OCI-LY3 (cell line): ENCODE data around the gene PAGR1.

ENCODE experiments used
- EZH2phosphoT487 ChIP-seq: fragments of 200-600 bp; shearing (Covaris generic); IDR thresholded peaks from 2 replicates; pipeline ENCODE4 v1.6.1; 2018; ENCODE audit warnings: antibody characterized with exemption, mixed run types, low read depth
- TF ChIP-seq, protein P1 (sequence below): fragments of 200-600, 300-600 bp; sonication (generic); IDR thresholded peaks from 2 replicates; pipeline ENCODE4 v1.5.1; 2014; ENCODE audit warnings: antibody characterized with exemption, low read length, low read depth

DNA sequence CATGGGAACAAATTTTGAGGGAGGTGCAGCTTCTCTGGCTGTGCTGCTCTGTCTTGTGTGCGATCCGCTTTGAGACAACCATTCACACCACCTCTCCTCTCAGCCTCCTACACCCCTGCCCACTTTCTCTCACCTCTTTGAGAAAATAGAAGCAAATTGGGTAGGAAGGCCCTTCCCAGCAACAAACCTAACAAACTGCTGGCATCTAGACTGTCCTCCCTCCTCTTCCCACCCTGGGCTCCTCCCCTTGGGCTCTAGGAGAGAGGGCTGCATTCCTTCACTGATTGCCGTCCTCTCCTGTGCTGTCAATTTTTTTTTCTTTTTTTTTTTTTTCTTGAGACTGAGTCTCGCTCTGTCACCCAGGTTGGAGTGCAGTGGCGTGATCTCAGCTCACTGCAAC lies 33.6 kb downstream of the PAGR1 start:
- TF ChIP-seq, protein P1, sequence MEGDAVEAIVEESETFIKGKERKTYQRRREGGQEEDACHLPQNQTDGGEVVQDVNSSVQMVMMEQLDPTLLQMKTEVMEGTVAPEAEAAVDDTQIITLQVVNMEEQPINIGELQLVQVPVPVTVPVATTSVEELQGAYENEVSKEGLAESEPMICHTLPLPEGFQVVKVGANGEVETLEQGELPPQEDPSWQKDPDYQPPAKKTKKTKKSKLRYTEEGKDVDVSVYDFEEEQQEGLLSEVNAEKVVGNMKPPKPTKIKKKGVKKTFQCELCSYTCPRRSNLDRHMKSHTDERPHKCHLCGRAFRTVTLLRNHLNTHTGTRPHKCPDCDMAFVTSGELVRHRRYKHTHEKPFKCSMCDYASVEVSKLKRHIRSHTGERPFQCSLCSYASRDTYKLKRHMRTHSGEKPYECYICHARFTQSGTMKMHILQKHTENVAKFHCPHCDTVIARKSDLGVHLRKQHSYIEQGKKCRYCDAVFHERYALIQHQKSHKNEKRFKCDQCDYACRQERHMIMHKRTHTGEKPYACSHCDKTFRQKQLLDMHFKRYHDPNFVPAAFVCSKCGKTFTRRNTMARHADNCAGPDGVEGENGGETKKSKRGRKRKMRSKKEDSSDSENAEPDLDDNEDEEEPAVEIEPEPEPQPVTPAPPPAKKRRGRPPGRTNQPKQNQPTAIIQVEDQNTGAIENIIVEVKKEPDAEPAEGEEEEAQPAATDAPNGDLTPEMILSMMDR, result no peak
- TF ChIP-seq EZH2phosphoT487, result no peak
